GM19438 (cell line): ENCODE data around the gene IL31.

Experiments
- ATAC-seq: cut with Tn5 transposase; IDR thresholded peaks from one replicate; pipeline ENCODE4 v1.9.1; 2021; ENCODE audit warnings: low read depth; ENCODE audit not compliant: unreplicated experiment

The IL31 gene

DNA sequence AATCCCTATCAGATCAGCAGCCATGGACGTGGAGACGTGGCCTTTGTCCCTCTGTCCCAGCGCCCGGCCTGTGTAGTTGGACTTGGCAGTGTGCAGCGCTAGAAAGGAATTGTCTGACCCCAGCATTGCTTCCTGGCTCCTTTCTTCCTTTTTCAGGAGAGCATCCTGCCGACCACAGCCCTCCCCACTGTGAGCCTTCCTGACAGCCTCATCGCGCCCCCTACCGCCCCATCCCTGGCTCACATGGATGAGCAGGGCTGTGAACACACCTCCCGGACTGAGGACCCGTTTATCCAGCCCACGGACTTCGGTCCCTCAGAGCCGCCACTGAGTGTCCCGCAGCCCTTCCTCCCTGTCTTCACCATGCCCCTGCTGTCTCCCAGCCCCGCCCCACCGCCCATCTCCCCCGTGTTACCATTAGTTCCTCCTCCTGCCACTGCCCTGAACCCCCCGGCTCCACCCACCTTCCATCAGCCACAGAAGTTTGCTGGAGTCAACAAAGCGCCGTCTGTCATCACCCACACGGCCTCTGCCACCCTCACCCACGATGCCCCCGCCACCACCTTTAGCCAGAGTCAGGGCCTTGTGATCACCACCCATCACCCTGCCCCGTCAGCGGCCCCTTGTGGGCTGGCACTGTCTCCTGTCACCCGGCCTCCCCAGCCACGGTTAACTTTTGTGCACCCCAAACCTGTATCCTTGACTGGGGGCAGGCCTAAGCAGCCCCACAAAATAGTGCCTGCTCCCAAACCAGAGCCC is 40.6 kb downstream of the IL31 start:
- no peak for ATAC-seq

GRCh38 chr12:122130150-122130549 is 43.9 kb downstream of the IL31 start:
- ATAC-seq = no peak

GRCh38 chr12:122129131-122129530 is 44.9 kb downstream of the IL31 start:
- no peak for ATAC-seq

GRCh38 chr12:122128481-122128880 is 45.5 kb downstream of the IL31 start:
- ATAC-seq = no peak

GRCh38 chr12:122127839-122128238 is 46.2 kb downstream of the IL31 start:
- ATAC-seq = no peak

GRCh38 chr12:122126713-122127597 is 47.1 kb downstream of the IL31 start:
- no peak for ATAC-seq

DNA sequence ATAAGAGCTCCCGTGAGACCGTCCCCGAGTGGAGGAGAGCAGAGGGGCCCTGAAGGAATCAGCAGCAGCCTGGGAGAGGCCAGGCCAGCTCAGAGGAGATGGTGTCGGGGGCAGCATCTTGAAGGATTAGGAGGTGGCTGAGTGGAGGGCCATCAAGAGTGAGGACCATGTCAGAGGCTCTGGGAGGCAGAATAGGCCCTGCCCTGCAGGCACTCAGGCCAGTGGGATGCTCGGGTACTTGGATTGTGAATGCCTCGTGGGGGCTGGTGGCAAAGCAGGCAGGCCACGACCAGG is 47.7 kb downstream of the IL31 start:
- no peak for ATAC-seq

GRCh38 chr12:122125452-122126341 is 48.3 kb downstream of the IL31 start:
- ATAC-seq = no peak

DNA sequence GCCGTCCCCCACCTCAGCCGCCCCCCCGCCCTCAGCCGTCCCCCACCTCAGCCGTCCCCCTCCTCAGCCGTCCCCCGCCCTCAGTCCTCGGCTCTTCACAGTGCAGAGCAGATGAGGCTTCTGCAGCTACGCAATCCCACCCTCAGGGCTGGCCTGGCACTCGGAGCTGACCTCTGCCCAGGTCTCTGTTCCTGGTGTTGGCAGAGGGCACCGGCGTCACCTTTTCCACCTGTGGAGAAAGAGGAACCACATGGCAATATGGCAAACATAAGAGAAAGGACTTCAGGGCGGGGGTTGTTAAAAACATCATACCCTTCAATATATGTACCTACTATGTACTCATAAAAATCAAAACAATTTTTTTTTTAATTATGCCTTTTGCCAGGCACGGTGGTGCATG is 49.7 kb downstream of the IL31 start:
- ATAC-seq = no peak

- ATAC-seq = no peak
These were observed 50.3 kb downstream of the IL31 start for GRCh38 chr12:122123761-122124145.

GRCh38 chr12:122123051-122123760 is 50.8 kb downstream of the IL31 start:
- no peak for ATAC-seq
